NCI-H2196 treated with DMSO at 0.1 percent for 48 hours (cell line): ENCODE results near the gene HP.
"Not testable (repeated sequence)": the region's sequence is repeated elsewhere in the genome, so short reads cannot be mapped to it uniquely, and the experiment has no call there.

Experiments
- DNase-seq: peaks from one replicate; lab custom pipeline; 2025; ENCODE audit not compliant: unreplicated experiment; lab: John Stamatoyannopoulos, UW

The HP gene, protein sequence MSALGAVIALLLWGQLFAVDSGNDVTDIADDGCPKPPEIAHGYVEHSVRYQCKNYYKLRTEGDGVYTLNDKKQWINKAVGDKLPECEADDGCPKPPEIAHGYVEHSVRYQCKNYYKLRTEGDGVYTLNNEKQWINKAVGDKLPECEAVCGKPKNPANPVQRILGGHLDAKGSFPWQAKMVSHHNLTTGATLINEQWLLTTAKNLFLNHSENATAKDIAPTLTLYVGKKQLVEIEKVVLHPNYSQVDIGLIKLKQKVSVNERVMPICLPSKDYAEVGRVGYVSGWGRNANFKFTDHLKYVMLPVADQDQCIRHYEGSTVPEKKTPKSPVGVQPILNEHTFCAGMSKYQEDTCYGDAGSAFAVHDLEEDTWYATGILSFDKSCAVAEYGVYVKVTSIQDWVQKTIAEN

DNA sequence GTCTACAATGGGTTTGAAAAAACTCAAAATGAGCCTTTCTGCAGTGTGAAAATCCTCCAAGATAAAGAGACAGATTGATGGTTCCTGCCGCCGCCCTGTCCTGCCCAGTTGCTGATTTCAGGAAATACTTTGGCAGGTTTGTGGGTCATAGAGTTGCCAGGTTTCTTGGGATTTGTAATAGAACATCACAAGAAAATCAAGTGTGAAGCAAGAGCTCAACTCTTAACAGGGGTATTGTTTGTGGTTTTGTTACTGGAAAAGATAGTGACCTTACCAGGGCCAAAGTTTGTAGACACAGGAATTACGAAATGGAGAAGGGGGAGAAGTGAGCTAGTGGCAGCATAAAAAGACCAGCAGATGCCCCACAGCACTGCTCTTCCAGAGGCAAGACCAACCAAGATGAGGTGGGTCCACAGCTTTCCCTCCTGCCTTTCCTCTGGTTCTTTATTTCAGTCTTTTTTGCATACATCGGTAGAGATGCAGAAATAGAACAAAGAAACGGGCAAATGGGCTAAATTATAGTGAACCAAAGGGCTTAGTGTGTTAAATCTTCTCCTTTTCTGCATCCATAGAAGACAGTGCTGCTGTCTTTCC is at the start of gene HP:
TSS of gene HP (plus strand) at position 252 of the 594 bp plus-strand sequence. CDS start at position 400, 148 bp downstream.
- DNase-seq, result not testable (repeated sequence)

DNA sequence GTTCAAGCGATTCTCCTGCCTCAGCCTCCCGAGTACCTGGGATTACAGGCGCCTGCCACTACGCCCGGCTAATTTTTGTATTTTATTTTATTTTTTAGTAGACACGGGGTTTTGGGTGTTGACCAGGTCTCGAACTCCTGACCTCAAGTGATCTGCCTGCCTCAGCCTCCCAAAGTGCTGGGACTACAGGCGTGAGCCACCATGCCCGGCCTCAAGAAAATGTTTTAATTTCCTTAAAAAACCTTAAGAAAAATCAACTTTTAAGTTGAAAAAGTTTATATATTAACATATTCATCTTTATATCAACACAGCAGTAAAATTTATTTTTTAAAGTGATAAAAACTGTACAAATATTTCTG is 46.3 kb upstream of the HP start:
- DNase-seq, result not testable (repeated sequence)

DNA sequence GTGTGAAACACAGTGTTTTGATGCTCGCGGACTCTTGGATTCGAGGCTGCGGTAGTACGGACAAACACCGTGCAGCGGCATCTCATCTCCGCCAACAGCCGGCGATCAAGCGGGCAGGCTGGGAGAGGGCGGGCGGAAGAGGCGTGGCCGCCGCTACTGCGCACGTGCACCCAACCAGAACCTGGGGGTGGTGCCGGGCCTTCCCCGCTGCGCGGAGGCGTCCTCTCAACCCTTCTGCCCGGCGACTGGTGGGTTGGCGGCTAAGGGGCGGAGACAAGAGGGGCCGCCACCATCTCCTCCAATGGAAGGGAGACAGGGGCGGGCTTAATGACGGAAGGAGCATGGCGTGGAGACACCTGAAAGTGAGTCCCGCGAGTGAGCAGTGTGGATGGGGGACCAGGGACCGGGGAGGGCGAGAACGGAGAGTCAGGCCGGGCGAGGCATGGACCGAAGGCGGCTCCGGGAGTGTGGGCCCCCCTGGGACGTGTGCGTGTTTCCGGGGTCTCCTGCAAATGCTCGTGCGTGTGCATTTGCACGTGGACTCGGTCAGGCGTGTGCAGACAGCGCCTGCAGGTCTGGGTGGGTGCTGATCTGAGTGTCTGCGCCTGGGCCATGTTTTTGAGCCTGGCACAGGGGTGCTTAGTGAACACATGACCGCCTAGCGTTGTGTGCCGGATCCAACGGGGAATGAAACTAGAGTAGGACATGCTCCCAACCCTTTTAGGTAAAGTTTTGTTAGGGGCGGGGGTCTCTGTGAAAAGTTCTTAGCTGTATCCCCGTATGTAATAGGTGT is 45.7 kb upstream of the HP start, which contains the start of gene DHODH:
TSS of gene DHODH (plus strand) at position 321 of the 793 bp plus-strand sequence. CDS start at position 342, 21 bp downstream.
- DNase-seq, result peak; percentile 87

DNA sequence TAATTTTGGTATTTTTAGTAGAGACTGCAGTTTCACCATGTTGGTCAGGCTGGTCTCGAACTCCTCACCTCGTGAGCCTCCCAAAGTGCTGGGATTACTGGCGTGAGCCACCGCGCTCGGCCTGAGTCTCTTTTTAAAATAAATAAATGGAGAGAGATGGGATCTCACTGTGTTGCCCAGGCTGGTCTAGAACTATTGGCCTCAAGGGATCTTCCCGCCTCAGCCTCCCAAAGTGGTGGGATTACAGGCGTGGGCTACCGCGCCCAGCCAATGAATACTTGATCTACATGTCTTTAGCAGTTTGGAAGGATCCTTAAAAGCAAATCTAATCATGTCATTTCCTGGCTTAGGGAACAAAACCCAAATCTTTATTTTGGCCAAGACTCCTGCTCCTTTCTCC is 44.5 kb upstream of the HP start:
- no peak for DNase-seq

DNA sequence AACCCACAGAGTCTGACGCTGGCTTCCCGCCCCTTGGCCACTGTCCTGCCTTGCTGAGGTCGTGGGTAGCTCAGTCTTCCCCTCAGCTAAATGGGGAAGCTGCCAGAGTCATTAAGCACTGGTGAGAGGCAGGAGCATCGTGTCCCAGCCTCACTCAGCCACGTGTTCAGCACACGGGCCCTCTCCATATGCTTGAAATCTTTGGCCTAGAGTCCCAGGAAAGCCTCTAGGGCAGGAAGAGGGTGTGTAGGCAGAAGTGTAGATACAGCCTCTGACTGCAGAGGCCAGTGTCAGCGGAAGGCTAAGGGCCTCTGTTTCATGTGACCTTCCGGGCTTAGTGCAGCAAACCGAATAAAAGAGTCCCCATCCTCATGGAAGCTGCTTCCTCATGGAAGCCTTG is 41.7 kb upstream of the HP start:
- no peak for DNase-seq

DNA sequence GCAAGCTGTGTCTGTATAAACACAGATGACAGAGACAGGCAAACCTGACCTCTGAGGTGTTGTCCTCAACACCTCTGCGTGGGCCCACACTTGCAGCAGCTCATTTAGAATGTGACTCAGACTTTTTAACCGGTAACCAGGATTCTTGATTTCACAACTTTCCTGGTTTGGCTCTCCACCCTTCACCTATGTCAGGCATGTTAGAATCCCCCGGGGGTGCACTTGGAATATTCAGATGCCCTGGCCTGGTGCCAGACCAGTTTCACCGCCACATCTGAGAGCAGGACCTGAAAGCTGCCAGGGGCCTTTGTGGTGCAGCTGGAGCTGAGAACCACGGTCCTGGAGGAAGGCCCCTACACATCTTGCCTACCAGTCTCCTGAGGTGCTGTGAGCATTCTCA is 40.9 kb upstream of the HP start:
- DNase-seq, result no peak

DNA sequence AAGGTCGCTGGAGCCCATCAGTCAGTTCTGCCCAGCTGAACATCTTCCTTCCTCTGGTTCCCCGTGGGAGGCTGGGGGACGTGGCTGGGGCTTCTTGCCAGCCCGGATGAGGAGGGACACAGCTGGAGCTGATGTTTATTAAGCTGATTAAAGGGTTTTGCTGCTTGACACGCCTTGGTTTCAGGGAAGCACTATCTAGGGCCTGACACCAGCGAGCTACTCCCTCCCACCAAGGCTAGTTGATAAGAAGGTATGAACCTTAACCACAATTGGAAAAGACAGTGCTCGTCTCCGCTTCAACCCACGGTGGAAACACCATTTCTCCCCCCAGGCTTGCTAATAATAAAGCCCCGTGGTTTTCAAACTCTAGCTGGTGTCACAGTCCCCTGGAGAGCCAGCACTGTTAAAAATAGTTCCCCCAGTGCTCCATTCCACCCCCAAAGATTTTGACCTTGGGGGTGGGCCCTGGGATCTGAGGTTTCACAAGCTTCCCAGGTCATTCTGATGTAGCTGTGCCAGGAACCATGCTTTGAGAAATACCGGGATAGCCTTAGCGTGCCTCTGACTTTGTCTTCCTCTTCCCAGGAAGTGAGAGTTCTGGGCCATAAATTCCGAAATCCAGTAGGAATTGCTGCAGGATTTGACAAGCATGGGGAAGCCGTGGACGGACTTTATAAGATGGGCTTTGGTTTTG is 40.3 kb upstream of the HP start:
- no peak for DNase-seq

DNA sequence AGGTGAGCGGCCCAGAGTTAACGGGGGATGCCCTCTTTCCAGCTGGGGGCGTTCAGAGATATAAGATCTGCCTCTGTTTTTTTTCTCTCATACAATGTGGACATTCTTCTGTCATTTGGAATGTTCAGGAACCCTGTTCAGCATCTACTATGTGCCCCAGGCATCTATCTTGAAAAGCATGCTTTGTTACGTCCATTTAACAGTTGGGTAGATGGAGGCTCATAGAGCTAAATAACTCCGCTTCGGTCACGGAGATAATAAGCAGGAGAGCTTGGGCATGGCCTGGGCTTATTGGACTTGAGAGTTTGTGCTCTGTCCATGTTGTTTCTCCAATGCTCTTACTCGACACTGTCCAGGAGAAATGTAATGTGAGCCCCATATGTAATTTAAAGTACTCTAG is 39.6 kb upstream of the HP start:
- no peak for DNase-seq

DNA sequence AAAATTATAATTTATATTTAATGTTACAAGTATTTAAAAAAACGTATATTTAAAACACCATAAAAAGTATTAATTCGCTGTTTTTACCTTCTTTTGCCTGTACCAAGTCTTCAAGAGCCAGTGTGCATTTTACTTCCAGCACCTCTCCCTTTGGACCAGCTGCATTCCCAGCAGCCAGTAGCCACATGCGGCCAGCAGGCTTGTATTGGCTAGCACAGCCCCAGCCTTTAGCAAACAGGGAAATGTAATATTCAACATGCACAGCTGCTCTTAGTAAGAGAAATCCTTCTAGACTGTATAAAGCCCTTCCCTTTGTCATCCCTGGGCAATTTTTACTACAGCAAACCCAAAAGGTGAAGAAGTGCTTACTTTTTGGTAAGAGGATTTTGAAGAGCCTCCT is 39.2 kb upstream of the HP start:
- peak; percentile 48 for DNase-seq

DNA sequence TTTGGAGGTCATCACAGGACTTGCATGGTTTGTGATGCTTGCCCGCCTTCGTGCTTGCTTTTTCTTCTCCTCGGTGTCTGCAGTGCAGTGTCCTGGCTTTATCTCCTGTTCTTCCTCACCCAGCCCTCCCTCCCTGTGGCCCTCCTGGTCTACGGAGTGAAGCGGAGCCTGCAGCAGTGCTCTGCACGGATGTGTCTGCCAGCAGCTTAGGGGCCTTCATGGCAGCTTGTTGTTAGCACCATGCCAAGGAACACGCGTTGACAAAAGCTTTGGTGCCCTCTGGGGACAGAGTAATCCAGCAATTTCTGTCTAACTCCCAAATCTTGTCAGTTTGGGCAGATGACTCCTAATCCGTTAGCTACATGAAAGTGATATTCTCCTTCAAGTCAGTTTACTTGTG is 35.8 kb upstream of the HP start:
- no peak for DNase-seq

DNA sequence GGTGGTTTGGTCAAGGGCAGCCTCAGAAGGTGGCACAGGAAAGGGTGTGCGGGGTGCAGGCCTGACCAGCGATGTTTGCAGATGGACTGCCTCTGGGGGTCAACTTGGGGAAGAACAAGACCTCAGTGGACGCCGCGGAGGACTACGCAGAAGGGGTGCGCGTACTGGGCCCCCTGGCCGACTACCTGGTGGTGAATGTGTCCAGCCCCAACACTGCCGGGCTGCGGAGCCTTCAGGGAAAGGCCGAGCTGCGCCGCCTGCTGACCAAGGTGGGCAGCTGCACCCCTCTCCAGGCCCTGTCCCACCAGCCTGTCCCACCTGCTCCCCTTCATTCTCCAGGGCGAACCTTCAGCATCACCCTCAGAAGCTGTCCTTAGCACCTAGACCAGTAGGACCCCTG is 33.3 kb upstream of the HP start:
- no peak for DNase-seq

DNA sequence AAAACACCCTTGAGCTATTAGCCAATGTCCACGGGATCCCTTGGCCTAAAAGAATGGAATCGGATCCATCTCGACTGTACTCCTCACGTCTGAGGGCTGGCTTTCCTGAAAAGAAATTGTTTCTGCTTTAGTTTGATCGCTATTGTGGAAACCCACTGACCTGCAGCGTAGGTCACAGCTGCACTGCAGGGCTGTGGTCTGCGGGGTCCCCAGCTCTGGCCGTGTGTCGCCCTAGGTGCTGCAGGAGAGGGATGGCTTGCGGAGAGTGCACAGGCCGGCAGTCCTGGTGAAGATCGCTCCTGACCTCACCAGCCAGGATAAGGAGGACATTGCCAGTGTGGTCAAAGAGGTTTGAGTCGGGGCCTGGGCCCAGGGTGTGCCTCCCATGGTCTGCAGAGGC is 32.2 kb upstream of the HP start:
- no peak for DNase-seq

DNA sequence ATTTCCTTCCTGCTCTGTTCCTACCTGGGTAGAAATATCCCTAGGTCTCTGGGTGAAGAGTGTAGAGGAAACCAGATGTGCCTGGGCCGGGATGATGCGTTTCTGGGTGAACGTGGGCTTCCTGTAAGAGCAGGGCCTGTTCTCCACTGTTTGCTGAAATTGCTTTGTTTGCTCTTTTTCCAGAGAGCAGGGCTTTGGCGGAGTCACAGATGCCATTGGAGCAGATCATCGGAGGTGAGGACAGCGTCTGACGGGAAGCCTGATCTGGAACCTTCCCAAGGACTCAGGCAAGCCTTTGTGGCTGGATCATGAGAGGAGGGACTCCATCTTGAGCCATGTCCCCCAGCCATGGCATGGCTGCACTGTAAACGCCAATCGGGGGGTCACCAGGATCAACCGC is 30.3 kb upstream of the HP start:
- no peak for DNase-seq

DNA sequence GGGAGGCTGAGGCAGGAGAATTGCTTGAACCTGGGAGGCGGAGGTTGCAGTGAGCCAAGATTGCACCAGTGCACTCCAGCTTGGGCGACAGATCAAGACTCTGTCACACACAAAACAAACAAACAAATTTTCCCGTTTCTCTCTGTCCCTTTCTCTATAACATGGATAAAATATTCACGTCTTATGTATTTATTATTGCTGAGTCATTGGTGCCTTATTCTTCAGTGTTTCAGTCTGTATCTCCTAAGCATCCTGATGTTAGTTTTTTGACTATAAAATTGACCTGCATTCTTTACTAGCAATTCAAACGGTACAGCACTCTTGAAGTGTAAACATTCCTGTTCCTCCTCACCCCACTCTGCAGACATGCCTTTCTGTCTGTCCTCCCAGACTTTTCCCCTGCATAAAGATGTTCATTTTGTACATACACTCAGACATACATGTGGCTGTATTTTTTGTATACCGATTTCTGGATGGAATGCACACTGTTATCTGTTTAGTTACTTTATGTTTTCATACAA is 29.4 kb upstream of the HP start:
- DNase-seq, result no peak

DNA sequence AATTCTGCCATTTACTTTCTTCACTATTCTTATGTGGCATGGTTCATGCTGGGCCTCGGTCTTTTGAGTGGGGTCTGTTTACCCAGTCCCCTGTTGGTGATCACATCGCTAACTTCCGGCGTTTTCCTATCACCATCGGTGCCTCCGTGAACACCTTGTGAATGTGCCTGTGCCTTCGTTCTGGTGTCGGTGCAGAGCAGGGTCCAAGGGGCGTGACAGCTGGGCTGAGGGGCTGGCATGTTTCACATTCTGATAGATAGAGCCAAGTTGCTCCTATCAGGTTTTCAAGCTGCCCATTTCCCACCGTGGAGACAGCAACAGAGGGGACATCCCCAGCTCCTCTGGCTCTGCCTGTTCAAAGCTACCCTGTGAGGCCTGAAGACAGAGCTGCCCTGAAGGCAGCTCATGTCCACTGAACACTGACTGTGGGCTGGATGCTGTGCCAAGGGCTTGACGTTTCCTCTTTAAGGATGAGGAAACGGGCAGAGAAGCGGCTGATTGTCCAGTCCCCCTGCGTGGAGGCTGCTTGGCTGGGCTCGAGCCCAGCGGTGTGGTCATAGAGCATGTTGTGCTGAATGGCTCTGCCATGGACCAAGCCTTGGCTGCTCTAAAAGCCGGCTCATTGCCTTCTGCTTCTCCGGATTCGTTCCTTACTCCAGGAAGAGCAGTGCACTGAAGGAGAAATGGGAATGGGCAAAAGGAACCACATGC is 28.7 kb upstream of the HP start:
- DNase-seq, result no peak

DNA sequence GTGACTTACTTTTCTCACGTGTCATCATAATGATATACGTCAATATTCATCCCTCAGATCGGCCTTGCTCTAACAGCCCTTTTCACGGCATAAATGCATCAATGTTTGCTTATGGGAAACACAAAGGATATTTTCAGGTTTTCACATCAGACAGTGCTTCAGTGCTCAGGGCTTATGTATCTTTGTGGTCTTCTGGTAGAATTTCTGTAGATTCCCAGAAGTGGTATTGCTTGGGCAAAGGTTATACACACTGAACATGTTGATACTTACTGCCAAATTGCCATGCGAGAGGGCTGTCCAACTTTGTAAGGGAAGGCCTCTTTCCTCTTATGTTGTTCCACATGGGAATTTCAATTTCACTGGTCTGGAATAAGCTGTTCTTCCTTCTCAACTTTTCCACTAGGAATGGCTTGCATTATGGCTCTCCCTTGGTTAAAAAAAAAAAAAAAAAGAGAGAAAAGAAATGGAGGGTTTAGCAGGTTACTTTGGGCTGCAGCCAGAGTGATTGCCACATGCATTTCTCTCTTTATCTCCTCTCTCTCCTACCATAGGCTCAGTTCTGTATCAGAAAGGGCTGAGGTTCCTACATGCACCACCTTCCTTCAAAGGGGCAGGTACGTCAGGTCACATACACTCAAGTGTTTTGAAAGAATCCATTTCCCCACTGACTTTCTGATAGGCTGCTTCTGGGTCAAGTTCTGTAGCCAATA is 26.5 kb upstream of the HP start:
- no peak for DNase-seq

DNA sequence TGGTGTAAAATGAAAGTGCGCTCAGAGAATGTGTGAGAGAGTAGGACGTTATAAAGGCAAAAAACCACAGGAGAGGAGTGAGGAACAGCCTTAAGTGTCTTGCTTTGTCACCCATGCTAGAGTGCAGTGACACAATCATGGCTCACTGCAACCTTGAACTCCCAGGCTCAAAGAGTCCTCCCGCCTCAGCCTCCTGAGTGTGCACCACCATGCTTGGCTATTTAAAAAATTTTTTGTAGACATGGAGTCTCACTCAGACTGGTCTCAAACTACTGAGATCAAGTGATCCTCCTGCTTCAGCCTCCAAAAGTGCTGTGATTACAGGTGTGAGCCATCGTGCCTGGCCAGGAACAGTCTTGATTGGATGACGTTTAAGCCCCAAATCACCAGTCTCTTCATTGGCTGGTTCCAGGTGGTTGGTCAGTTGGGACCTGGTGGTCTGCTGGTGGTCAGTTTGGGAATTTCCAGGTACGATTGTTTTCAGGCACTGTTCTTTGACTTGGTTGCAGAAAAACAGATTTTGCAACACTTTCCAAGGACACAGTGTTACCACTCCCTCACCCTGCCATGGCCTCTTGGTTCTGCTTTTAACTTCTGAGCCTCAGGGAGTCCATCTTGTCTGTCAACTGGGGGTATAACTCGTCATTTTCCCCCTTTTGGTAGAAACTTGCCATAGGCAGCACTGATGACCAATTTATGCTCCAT is 24.6 kb upstream of the HP start:
- no peak for DNase-seq

DNA sequence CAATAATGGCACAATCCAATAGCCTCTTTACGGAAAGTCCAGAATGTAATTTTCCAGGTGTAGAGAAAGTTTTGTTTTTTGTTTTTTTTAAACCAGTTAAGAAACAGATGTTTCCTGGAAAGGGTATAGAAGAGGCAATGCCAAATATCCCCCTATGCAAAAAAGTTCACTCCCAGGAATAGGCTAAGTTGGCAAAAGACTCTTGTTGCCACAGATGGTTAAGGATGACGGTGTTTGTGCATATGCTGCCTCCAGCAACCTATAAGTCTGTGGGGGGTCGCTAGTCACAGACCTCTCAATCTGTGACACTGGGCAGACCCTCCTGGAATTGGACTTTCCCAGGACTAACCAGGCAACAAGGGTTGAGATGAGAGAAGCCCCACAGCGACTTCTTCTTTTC is 20.9 kb upstream of the HP start:
- DNase-seq, result no peak

DNA sequence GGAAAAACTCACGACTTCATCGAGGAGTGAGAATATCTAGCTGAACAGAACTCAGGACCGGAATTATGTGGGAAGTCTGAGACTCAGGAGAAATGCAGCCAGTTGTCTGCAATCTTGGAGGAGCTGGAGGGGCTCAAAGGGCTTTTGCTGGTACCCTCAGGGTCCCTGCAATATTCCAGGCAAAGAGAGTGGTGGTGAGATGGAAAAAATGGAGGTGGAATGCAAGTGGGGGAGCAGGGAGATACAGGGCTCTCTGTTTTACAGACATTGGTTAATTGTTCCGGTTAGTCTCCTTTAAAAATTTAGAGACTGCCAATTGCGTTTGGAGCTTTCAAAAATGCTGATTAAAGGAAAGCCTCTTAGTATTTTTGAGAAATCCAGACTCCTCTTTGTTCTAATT is 18.2 kb upstream of the HP start:
- no peak for DNase-seq
